GM19328 (cell line): ENCODE measurements around the gene HOXC12.

Experiments used
- ATAC-seq: cut with Tn5 transposase; IDR thresholded peaks from one replicate; pipeline ENCODE4 v1.9.1; 2021; ENCODE audit warnings: mild to moderate bottlenecking, moderate library complexity; ENCODE audit not compliant: unreplicated experiment

The HOXC12 gene

DNA sequence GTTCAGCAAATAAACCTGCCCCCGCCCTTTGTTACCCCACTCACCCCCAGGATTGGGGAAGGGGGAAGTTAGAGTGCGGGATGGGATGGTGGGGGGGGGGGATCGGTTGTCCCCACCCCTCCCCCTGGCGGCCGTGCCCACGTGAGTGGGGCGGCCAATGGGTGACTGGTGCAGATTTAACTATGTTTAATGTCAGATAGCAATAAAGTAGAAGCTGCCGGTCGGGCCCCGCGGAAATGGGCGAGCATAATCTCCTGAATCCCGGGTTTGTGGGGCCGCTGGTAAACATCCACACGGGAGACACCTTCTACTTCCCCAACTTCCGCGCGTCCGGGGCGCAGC is at the start of gene HOXC12:
Gene HOXC12, plus strand, starts transcription at position 210 of the 342 bp plus-strand sequence. Its CDS starts 27 bp downstream, at position 237.
- ATAC-seq = no peak

DNA sequence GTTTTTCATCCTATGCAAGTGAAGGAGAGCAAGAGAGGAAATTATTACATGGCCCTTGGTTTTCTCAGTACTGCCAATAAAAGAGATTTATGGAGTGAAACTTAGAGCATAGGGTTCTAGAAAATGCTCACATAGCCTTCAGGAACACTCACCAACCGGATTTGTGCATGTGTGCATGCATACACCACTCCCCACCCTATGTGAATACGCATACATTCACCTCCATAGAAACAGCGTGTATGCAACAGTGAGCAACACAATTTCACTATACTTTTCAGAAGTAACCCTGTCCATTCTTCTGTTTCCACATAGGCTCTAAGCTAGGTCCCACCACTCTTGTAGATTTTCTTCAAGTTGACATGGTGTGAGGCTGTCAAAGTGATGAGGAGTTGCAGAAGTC is 47.6 kb upstream of the HOXC12 start:
- ATAC-seq = no peak

DNA sequence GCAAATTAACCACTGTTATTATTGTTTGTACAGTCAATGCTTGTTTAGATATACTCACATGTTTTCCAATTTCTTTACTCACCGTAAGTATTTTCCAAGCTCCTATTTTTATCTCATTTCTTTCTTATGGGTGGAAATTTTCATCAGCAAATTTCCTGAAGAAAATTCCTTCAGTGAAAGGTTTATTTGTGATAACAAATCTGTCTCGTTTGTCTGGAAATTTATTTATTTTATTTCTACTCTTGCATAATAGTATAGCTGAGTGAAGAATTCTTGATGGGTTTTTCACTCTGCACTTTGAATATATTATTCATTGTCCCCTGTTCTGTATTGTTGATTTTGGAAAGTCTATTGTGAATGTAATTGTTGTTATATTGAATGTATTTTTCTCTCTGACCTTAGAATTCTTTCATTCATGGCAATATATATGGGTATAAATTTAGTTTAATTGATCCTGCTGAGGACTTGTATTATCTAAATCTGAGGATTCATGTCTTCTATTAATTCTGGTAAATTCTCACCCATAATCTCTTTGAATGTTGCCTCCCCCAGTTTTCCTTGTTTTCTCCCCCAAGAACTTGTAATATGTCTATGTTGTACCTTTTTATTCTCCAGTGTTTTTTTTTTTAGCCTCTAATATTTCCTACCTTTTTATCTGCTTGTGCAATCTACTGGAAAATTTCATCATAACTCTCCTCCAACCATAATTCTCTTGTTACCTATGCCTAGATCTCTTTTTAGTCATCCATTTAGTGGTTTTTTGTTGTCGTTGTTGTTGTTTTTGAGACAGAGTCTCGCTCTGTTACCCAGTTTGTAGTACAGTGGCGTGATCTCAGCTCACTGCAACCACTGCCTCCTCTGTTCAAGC is 37.7 kb upstream of the HOXC12 start:
- no peak for ATAC-seq

DNA sequence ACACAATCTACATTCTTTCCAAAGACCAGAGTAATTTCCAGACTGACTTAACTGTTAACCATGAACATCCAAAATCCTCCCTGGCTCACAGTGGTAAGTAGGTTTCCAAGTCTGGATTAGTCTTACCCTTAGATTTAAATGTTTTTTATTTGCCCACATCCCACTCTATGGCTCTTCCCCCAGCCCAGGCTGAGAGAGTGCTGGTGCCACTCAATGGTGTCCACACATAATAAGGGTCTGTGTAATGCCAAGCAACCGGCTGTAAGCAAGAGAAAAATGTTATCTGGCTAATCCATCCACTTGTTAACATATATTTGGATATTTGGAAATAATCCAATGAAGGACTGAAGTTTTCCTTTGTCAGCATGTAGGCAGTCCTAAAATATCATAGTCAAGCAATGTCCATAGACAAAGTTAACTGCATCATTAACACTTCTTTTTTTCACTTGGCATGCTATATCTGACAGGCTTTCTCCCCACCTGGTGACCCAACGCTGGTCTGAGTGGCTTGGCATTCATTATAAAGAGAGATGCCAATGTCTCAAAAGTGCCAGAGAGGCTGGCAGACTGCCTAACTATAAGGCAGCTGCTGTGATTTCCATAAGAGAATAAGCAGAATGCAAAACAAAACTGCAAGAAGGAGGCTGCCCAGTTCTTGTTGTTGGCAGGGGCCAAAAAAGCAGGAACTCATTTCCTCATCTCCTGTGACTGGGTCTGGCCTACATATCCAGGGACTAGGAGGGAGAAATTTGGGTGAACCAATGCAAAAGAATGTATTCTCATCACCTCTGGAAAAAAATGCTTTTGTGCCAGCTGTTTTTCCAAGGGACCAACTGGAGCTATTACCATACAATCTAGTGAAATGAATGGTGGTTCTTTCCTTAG is 29.9 kb upstream of the HOXC12 start:
- no peak for ATAC-seq

- ATAC-seq = no peak
These were observed 27.3 kb upstream of the HOXC12 start for GRCh38 chr12:53927220-53928029.

DNA sequence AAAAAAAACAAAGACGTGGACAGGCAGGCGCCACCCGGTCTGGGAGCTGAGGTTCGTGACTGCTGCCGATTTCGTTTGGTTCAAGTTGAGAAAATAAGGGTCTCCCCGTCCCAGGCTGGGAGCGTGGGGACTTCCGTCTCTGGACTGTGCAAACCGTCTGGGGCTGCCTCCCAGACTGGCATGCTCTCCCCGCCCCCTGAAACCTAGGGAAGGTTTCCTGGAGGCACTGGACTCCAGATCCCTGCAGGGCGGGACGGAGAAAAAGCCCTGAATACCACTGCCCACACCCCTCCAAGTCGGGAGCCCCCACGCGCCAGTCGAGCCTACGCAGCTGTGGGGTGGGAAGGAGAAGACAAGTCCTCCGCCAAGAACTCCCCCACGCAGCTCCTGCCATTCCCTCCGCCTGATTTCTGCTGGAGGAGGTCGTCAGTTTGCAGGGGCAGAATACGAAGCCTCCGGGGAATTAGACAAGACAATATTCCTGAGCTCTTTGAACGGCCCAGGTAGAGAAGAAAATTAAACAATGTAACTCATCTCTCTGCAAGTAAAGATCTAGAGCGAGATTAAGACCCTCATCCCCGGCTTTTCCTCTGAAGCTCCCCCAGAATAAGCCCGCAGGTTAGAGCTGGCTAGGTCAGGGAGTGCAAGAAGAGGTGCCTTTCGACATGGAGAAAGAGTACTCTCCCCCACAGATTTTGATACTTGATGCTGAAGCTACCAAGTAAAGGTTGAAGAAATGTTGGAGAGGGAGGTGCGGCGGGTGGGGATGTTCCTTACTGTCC is 26.5 kb upstream of the HOXC12 start:
- ATAC-seq = no peak

DNA sequence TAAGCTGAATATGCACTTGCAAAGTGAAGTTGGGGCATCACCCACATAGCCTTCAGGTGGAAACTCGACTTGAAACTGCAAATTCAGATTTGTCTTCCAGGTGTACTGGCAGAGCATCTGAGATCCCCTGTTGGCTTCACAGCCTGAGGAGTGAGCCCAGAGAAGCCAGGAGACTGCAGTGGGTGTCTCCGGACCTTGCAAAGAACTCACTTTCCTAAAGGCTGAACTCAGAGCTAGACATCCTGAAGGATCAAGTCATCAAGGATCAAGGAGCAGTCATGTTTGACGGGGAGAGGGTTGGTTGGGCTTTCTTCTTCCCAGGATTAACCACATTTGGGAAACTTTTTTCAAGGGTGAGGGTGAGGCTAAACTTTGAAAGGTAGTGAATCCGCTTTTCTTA is 25.2 kb upstream of the HOXC12 start:
- ATAC-seq = no peak

- ATAC-seq = no peak
These were observed 24.0 kb upstream of the HOXC12 start for GRCh38 chr12:53930591-53931255.

GRCh38 chr12:53931844-53932581 is 22.7 kb upstream of the HOXC12 start:
- ATAC-seq = no peak

- ATAC-seq = no peak
These were observed 21.8 kb upstream of the HOXC12 start for GRCh38 chr12:53932915-53933314.

DNA sequence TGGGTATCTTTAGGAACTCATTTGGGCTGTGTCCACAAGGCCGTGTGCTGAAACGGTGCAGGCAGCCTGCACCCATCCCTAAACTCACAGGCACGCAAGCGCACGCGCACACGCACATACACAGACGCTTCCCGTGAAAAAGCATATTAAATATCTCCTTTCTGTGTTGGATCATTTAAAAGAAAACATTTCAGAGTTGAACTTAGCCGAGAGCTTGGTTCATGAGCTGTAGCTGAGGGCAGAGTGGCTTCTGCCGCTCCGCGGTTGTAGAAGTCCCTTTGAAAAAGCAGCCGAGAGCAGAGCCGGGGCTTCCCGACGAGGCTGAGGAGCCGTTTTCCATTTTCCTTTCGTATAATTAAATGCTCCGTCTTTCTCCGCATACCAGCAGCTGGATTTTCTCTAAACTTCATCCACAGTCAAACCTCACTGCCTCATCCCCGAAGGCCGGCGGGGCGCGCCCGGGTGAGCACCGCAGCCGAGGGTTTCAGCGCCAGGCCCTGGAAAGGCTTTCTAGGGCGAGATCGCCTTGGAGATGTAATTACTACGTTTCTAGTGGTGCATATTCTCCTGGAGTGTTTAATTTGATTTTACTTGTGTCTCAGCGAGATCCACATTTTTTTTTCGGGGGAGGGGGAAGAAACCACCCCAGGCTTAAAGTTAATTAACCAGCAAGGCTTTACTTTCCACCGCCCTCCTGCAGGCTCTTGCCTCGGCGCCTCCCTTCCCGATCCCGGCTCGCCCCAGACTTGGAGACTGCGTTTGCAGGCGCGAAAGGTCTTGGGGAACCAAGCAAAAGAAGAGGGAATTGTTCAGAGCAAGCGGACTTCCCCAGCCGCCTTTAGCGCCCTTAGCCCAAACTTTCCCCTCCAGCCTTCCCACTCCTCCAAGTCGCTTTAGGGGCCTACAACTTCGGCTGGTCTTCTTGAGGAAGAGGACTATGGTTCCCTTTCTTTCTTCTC is 19.0 kb upstream of the HOXC12 start:
- ATAC-seq = no peak

GRCh38 chr12:53937099-53937498 is 17.6 kb upstream of the HOXC12 start:
- ATAC-seq = no peak

GRCh38 chr12:53937596-53938325 is 16.9 kb upstream of the HOXC12 start:
- no peak for ATAC-seq

- no peak for ATAC-seq
These were observed 16.2 kb upstream of the HOXC12 start, which contains the start of gene HOXC13 for GRCh38 chr12:53938326-53939140. Gene HOXC13, plus strand, starts transcription at chr12:53938831. Its CDS starts 76 bp downstream, at chr12:53938907.

DNA sequence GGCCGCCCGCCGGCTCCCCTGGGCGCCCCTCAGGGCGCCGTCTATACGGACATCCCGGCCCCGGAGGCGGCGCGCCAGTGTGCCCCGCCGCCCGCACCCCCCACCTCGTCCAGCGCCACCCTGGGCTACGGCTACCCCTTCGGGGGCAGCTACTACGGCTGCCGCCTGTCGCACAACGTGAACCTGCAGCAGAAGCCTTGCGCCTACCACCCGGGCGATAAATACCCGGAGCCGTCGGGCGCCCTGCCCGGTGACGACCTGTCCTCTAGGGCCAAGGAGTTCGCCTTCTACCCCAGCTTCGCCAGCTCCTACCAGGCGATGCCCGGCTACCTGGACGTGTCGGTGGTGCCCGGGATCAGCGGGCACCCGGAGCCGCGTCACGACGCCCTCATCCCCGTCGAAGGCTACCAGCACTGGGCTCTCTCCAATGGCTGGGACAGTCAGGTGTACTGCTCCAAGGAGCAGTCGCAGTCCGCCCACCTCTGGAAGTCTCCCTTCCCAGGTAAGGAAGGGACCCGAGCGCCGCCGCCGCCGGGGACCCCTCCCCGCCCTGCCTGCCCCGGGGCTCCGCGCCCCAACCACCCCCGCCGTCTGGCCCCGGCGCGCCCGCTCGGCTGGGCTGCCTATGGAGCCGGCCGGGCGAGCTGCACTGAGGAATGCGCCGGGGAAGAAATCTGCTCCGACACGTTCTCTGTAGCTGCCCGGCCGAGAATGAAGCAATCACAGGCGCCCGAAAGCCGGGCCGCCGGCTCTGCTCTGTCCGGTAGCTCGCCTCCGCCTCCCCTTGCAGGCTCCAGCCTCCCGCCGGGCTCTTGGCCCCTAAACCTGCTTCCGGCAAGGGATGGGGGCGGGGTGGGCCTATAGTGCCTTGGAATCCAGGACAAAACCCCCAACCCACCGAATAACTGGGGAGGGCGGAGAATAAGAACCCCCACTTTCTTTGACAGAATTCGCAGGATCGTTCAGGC is 15.3 kb upstream of the HOXC12 start:
- ATAC-seq = no peak
